Measurements from ENCODE around the gene OSTN.

DNA sequence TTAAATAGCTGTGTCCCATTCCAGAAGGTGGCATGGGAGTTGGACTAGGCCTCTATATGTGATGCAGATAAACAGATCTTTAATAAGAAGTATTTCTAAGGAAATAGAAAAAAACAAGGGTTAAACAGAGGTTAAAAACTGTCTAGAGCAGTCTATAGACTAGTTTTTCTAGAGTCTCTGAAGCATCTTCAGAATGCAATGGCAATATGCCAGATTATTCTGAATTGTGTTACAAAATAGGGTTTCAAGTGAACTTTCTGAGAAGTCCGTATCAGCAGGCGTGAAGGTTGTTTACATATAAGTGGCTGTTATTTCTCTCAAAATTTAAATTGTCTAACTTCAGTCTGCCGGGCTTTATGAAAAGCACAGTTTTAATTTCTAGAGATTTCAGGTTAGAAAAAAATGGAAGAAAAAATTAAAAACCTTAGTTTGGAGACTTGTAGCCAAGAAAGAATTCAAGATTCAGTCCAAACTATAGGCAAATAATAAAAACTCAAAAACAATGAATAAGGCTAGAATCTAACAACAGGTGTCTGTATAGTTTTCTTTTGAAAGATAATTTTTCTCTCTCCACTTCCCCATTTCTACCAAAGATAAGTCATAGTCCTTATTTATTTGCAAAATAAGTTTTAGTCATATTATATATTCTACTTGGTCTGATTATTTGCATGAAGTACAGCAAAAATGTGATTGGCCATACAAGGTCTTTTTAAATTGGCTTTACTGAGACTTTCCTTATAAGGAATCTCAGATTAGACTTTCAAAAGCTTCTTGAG is 55.2 kb downstream of the OSTN start:
- TF ChIP-seq EP300 (IDR thresholded peaks at IDR 0.05) = no peak
- no peak for TF ChIP-seq CHD4 (IDR thresholded peaks at IDR 0.05; ENCODE audit: borderline replicate concordance)
- TF ChIP-seq JUN (IDR thresholded peaks at IDR 0.05) = no peak
- TF ChIP-seq CTCF (IDR thresholded peaks at IDR 0.05) = no peak
- TF ChIP-seq, protein P1, sequence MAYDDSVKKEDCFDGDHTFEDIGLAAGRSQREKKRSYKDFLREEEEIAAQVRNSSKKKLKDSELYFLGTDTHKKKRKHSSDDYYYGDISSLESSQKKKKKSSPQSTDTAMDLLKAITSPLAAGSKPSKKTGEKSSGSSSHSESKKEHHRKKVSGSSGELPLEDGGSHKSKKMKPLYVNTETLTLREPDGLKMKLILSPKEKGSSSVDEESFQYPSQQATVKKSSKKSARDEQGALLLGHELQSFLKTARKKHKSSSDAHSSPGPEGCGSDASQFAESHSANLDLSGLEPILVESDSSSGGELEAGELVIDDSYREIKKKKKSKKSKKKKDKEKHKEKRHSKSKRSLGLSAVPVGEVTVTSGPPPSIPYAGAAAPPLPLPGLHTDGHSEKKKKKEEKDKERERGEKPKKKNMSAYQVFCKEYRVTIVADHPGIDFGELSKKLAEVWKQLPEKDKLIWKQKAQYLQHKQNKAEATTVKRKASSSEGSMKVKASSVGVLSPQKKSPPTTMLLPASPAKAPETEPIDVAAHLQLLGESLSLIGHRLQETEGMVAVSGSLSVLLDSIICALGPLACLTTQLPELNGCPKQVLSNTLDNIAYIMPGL (CRISPR knock-in tag; IDR thresholded peaks at IDR 0.05; ENCODE audit: borderline replicate concordance) = no peak

Measured in A549 (cell line).